Osteocyte (in vitro differentiated cells): ENCODE results near the gene SLC9A8. TPM values are rescaled to one million over a fixed set of nuclear protein-coding genes. Genes with fewer than 3 reads are reported as not detected.
A peak's percentile ranks its signal among the peaks of the same experiment; 100 is the strongest.
"Not testable (repeated sequence)": the region's sequence is repeated elsewhere in the genome, so short reads cannot be mapped to it uniquely, and the experiment has no call there.

Experiments used
- DNase-seq: peaks from one replicate; pipeline ENCODE4 v3.0.0; 2021; ENCODE audit warnings: mixed read lengths; ENCODE audit not compliant: unreplicated experiment; ENCODE audit errors: extremely low spot score
- H3K27ac Mint-ChIP-seq: one replicate; pipeline ENCODE4 v1.8.0; 2021; ENCODE audit warnings: mild to moderate bottlenecking, mixed read lengths; ENCODE audit not compliant: unreplicated experiment
- H3K27me3 Mint-ChIP-seq: one replicate; pipeline ENCODE4 v1.8.0; 2021; ENCODE audit warnings: mixed read lengths; ENCODE audit not compliant: unreplicated experiment
- H3K36me3 Mint-ChIP-seq: one replicate; pipeline ENCODE4 v1.8.0; 2021; ENCODE audit warnings: mixed read lengths; ENCODE audit not compliant: unreplicated experiment
- H3K4me1 Mint-ChIP-seq: one replicate; pipeline ENCODE4 v1.8.0; 2021; ENCODE audit warnings: mixed read lengths; ENCODE audit not compliant: unreplicated experiment
- H3K4me3 Mint-ChIP-seq: one replicate; pipeline ENCODE4 v1.8.0; 2021; ENCODE audit warnings: mild to moderate bottlenecking, moderate library complexity, mixed read lengths; ENCODE audit not compliant: unreplicated experiment
- H3K9me3 Mint-ChIP-seq: one replicate; pipeline ENCODE4 v1.8.0; 2021; ENCODE audit warnings: mixed read lengths; ENCODE audit not compliant: unreplicated experiment
- CTCF ChIP-seq: fragments of 200-600 bp; sonication (generic); IDR thresholded peaks from 2 replicates; pipeline ENCODE4 v1.5.0; 2021; ENCODE audit warnings: antibody characterized with exemption, mild to moderate bottlenecking, moderate library complexity
- total RNA-seq: library from RNA; stranded (reverse); gene quantifications from 2 replicates; pipeline ENCODE4 v1.2.1, GENCODE V29; 2021

The SLC9A8 gene
- total RNA-seq, 1 donor from 2014 or later = 10.9 TPM

DNA sequence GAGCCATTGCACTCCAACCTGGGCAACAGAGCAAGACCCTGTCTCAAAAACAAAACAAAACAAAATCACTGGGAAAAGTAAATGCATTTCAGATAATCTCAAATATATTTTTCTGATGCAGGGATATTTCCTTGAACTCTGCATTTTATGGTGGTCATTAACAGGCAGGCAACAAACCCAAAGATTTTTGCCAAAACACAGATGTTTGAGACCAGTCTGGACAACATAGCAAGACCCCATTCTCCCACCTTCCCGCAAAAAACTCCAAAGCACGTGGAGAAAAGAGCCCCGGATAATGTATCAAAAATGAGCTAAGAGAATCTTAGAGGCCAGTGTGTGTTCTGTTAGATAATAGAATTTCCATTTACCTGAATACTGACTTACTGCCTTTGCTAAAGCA is 44.3 kb downstream of the SLC9A8 start:
- Mint-ChIP-seq H3K27ac (no peak overlapping the region), H3K4me1 (peaks cover 7% of the 10 kb centered on the region), H3K9me3 (no peaks in the 10 kb centered on the region), H3K27me3 (no peaks in the 10 kb centered on the region), H3K4me3 (no peak overlapping the region), H3K36me3 (peaks cover 32% of the 10 kb centered on the region)
- peak; percentile 11 for DNase-seq
- TF ChIP-seq CTCF = no peak

DNA sequence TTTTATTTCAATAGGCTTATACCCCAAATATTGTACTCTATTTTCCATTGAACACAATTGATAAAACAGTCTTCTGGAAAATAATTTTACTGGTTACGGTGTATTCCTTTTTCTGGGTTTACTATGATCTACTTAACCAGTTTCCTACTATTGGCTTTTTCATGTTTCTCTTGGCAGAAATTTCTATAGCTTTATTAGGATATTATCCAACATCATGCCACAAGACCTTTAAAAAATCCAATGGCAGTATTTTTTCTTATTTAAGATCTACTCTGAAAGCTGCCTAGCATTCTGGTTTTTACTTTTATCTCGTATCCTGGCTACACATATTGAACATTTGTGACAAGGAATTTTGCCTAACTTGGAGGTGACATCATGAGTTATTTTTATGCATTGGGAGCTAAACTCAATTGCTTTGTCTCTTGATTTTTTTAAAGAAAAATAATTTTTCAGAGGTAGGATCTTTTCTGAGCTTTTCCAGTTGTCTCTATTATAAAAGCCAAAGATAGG is 45.5 kb downstream of the SLC9A8 start:
- no peak for TF ChIP-seq CTCF
- Mint-ChIP-seq H3K9me3 (no peaks in the 10 kb centered on the region), H3K27ac (no peak overlapping the region), H3K4me1 (peaks cover 4% of the 10 kb centered on the region), H3K36me3 (peaks cover 27% of the 10 kb centered on the region), H3K4me3 (no peak overlapping the region), H3K27me3 (no peaks in the 10 kb centered on the region)
- no peak for DNase-seq

GRCh38 chr20:49859011-49859410 is 46.4 kb downstream of the SLC9A8 start:
- H3K36me3 Mint-ChIP-seq = peaks cover 24% of the 10 kb centered on the region
- no peak overlapping the region for H3K4me3 Mint-ChIP-seq
- peak; percentile 56 for DNase-seq
- no peaks in the 10 kb centered on the region for H3K27me3 Mint-ChIP-seq
- no peak overlapping the region for H3K27ac Mint-ChIP-seq
- peaks cover 2% of the 10 kb centered on the region for H3K4me1 Mint-ChIP-seq
- no peaks in the 10 kb centered on the region for H3K9me3 Mint-ChIP-seq
- TF ChIP-seq CTCF = no peak

- Mint-ChIP-seq H3K9me3 (no peaks in the 10 kb centered on the region), H3K4me3 (no peak overlapping the region), H3K27me3 (no peaks in the 10 kb centered on the region), H3K27ac (no peak overlapping the region), H3K36me3 (peaks cover 26% of the 10 kb centered on the region), H3K4me1 (peaks cover 2% of the 10 kb centered on the region)
- no peak for DNase-seq
- TF ChIP-seq CTCF = no peak
These were observed 47.2 kb downstream of the SLC9A8 start for GRCh38 chr20:49859807-49860206.

- H3K4me3 Mint-ChIP-seq, DNase-seq, H3K9me3 Mint-ChIP-seq, H3K27me3 Mint-ChIP-seq, H3K27ac Mint-ChIP-seq: not testable (repeated sequence)
- Mint-ChIP-seq H3K4me1 (peaks cover 12% of the 10 kb centered on the region), H3K36me3 (peaks cover 22% of the 10 kb centered on the region)
These were observed 48.6 kb downstream of the SLC9A8 start for GRCh38 chr20:49861232-49861631.
